Activated T-helper 1 cell treated with anti-CD3 and anti-CD28 coated beads, Interleukin-12 subunit alpha, Interleukin-12 subunit beta, Interleukin-2, Interleukin-4 antibody, amounts not matched to agents 30 ng/mL and 10 ng/mL and 1 ng/mL, durations not matched to agents 14 hours and 24 hours and 36 hours (primary cell): ENCODE data around the gene HRH1. TPM values are rescaled to one million over a fixed set of nuclear protein-coding genes. Genes with fewer than 3 reads are reported as not detected.
"Not testable (repeated sequence)": the region's sequence is repeated elsewhere in the genome, so short reads cannot be mapped to it uniquely, and the experiment has no call there.

Source experiments
- DNase-seq: peaks from one replicate; pipeline ENCODE4 v3.0.0; 2021; ENCODE audit warnings: low spot score
- H3K27ac Mint-ChIP-seq: one replicate; pipeline ENCODE4 v1.8.0; 2021; ENCODE audit warnings: mild to moderate bottlenecking, mixed read lengths
- H3K27me3 Mint-ChIP-seq: one replicate; pipeline ENCODE4 v1.8.0; 2022; ENCODE audit warnings: mild to moderate bottlenecking, moderate library complexity, mixed read lengths; ENCODE audit not compliant: insufficient read depth
- H3K36me3 Mint-ChIP-seq: one replicate; pipeline ENCODE4 v1.8.0; 2021; ENCODE audit warnings: low read depth, mixed read lengths
- H3K4me1 Mint-ChIP-seq: one replicate; pipeline ENCODE4 v1.8.0; 2021; ENCODE audit warnings: low read depth, mixed read lengths
- H3K4me3 Mint-ChIP-seq: one replicate; pipeline ENCODE4 v1.8.0; 2021; ENCODE audit warnings: mild to moderate bottlenecking, moderate library complexity, mixed read lengths
- H3K9me3 Mint-ChIP-seq: one replicate; pipeline ENCODE4 v1.8.0; 2021; ENCODE audit warnings: mixed read lengths
- intact Hi-C: fragments of 100-400 bp; cut with micrococcal nuclease; formaldehyde crosslinking; loops from one replicate; pipeline ENCODE4 v1.15.1; 2024
- total RNA-seq: library from RNA; stranded (reverse); gene quantifications from 2 replicates; pipeline ENCODE4 v1.2.3, GENCODE V29; 2022

Gene HRH1
- total RNA-seq, 1 donor from 2014 or later: 0.21 TPM

DNA sequence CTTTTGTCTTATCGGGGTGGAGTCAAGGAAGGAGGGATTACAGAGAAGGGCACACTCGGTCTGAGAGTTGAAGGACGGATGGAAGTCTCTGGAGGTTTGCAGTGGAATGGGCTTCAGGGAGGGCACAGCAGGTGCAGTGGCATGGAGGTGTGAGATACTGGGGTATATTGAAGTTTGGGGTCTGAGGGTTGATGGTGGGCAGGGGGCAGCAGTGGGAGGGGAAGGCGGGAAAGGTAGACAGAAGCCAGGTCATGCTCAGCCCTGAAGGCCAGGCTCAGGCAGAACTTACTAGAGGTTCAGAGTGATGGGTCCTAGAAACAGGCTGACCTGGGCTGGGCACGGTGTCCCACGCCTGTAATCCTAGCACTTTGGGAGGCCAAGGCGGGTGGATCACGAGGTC, 52.7 kb downstream of the HRH1 start:
- H3K4me3 Mint-ChIP-seq: no peak overlapping the region
- intact Hi-C loops: loop anchor here (10.0 kb wide), 1 partner anchor 142 kb away; no protein-coding TSS in a partner anchor
- H3K27me3 Mint-ChIP-seq: peaks cover 23% of the 10 kb centered on the region
- H3K4me1 Mint-ChIP-seq: no peaks in the 10 kb centered on the region
- H3K9me3 Mint-ChIP-seq: no peaks in the 10 kb centered on the region
- H3K27ac Mint-ChIP-seq: no peak overlapping the region
- DNase-seq: no peak
- H3K36me3 Mint-ChIP-seq: no peaks in the 10 kb centered on the region

GRCh38 chr3:11211531-11212298, 57.4 kb downstream of the HRH1 start:
- peaks cover 28% of the 10 kb centered on the region for H3K27me3 Mint-ChIP-seq
- no peaks in the 10 kb centered on the region for H3K36me3 Mint-ChIP-seq
- no peaks in the 10 kb centered on the region for H3K9me3 Mint-ChIP-seq
- H3K27ac Mint-ChIP-seq: no peak overlapping the region
- no peak overlapping the region for H3K4me3 Mint-ChIP-seq
- DNase-seq: no peak
- H3K4me1 Mint-ChIP-seq: no peaks in the 10 kb centered on the region
- intact Hi-C loops: no loop called here

DNA sequence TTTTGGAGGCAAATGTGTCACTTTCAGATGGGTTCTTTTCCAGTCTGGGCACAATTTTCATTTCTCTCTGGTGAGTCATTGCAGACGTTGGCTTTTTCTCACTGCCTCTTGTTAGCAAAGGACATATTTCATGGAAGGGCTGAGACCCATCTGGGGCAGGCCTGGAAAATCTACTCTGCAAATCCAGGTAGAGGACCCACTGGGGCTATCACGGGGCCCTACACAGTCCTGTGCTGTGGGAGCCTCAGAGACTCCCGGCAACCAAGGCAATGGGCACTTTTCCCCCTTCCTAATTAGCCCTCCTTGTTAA, 58.0 kb downstream of the HRH1 start:
- no peak for DNase-seq
- Mint-ChIP-seq H3K9me3 (no peaks in the 10 kb centered on the region), H3K27me3 (peaks cover 28% of the 10 kb centered on the region), H3K36me3 (no peaks in the 10 kb centered on the region), H3K27ac (no peak overlapping the region), H3K4me3 (no peak overlapping the region), H3K4me1 (no peaks in the 10 kb centered on the region)
- intact Hi-C loops: no loop called here

- Mint-ChIP-seq H3K27me3 (peaks cover 28% of the 10 kb centered on the region), H3K27ac (no peak overlapping the region), H3K4me1 (no peaks in the 10 kb centered on the region), H3K4me3 (no peak overlapping the region), H3K36me3 (no peaks in the 10 kb centered on the region), H3K9me3 (no peaks in the 10 kb centered on the region)
- no peak for DNase-seq
- intact Hi-C loops: no loop called here
These were observed 58.5 kb downstream of the HRH1 start for GRCh38 chr3:11212784-11213183.

DNA sequence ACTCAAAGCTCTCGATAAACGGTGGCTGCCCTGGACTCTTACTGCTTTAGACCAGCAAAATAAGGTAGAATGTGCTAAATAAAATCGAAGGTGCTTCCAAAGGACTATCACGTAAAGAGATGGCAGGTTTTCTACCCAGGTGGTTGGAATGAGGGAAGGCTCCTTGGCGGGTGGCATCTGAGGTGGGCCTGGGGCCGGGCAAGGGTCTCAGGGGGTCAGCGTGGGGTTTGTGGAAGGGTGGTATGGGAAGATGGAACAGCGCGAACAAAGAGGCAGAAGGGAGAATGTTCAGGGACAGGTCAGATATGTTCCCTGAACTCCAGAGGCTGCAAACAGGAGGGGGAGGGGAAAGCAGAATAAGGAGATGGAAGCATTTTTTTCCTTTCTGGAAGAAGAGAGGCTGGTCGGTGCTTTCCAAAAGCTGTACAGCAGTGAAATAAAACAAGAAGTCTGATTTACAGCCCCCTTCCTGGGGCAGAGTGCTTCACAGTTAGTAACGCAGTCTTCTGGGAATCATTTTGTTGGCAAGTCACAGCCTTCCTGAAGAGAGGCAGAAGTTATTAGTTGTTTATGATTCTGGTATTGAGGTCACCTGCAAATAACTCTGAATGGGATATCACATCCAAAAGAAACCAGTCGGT, 59.6 kb downstream of the HRH1 start:
- Mint-ChIP-seq H3K27ac (no peak overlapping the region), H3K27me3 (peaks cover 22% of the 10 kb centered on the region), H3K4me3 (no peak overlapping the region), H3K9me3 (no peaks in the 10 kb centered on the region), H3K36me3 (no peaks in the 10 kb centered on the region), H3K4me1 (no peaks in the 10 kb centered on the region)
- intact Hi-C loops: no loop called here
- no peak for DNase-seq

DNA sequence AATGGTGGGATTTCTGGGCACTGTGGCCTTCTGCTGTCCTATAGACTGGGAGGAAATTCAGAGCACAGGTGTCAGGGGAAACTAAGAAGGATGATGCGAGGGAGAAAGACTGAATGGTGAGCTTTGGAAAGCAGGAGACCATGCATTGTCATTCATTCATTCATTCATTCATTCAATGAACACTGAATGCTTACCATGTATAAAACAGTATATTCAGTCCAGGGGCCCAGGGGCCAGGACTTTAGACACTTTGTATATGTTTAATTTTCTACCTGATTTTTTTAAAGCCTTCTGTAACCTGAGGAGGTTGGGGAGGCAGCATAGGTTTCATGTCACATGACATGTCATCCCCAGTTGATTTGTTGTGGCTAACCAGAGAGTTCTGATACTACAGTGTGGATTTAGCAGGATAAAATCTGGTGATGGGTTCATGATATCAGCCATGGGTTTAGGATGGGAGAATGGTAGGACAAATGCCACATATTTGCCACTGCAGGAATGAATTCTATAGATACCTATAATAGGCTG, 60.2 kb downstream of the HRH1 start:
- intact Hi-C loops: no loop called here
- no peak for DNase-seq
- no peaks in the 10 kb centered on the region for H3K36me3 Mint-ChIP-seq
- H3K27me3 Mint-ChIP-seq: peaks cover 22% of the 10 kb centered on the region
- H3K27ac Mint-ChIP-seq: no peak overlapping the region
- H3K4me1 Mint-ChIP-seq: no peaks in the 10 kb centered on the region
- no peaks in the 10 kb centered on the region for H3K9me3 Mint-ChIP-seq
- no peak overlapping the region for H3K4me3 Mint-ChIP-seq

GRCh38 chr3:11217370-11217769, 63.1 kb downstream of the HRH1 start:
- intact Hi-C loops, H3K4me1 Mint-ChIP-seq, H3K4me3 Mint-ChIP-seq, H3K36me3 Mint-ChIP-seq, DNase-seq, H3K9me3 Mint-ChIP-seq, H3K27ac Mint-ChIP-seq: not testable (repeated sequence)
- peaks cover 17% of the 10 kb centered on the region for H3K27me3 Mint-ChIP-seq

DNA sequence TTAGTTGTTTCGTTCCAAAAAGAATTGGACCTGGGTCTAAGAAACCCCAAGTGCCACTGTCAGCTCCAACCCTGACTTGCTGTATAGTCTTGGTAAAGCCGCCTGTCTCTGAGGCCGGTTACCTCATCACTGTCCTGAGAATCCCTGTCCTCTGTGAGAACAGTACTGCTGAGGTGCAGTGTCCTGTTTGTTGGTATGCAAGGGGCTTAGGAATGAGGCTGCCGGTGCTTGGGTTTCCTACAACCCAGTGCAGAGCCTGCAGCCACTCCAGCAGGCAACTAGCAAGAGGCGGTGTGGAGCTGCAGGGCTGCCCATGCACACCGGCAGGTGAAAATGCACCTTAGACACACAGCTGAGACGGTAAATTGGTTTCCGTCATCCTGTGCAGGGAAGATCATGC, 65.9 kb downstream of the HRH1 start:
- Mint-ChIP-seq H3K4me1 (no peaks in the 10 kb centered on the region), H3K36me3 (no peaks in the 10 kb centered on the region), H3K4me3 (no peak overlapping the region), H3K27me3 (peaks cover 11% of the 10 kb centered on the region), H3K9me3 (no peaks in the 10 kb centered on the region), H3K27ac (no peak overlapping the region)
- DNase-seq: no peak
- intact Hi-C loops: no loop called here

DNA sequence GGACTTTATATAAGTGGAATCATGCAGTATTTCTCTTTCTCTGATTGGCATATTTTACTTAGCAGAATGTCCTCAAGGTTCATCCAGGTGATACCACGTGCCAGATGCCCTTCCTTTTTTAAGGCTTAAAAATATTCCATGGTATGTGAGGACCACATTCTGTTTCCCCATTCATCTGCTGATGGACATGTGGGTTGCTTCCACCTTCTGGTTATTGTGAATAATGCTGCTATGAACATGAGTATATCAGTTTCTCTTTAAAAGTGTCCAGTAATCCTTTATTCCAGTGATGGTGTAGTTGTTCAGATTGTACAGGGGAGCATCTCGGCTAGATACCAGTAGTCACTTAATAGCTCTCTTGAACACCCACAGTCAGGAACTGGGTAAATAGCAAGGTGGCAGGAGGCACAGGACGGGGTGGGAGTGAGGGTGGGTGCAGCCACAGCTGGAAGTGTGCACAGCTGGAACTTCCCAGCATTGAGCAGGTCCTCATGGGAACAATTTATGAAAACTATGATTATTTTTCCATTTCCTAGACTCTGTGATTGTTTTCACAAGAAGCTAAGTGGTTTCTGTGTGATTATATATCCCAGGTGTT, 67.6 kb downstream of the HRH1 start:
- Mint-ChIP-seq H3K27me3 (peaks cover 4% of the 10 kb centered on the region), H3K27ac (no peak overlapping the region), H3K4me1 (peaks cover 5% of the 10 kb centered on the region), H3K4me3 (no peak overlapping the region), H3K36me3 (no peaks in the 10 kb centered on the region), H3K9me3 (no peaks in the 10 kb centered on the region)
- intact Hi-C loops: no loop called here
- no peak for DNase-seq

DNA sequence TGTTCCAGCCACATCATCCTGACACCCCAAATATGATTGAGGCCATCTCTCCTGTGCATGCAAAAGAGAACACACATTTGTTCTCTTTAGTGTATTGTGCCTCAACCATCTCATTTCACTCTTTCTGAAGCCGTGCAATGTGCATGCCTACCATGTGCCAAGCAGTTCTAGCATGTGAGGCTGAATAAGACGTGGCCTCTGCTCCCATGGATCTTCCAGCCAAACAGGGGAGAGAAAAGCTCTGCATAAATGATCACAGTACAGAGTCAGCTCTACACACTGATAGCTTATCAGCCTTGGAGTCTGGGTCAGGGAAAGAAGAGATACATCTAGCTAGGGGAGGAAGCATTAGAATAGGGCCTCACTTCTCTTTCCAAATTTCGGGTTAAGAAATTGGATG, 69.7 kb downstream of the HRH1 start:
- Mint-ChIP-seq H3K27ac (no peak overlapping the region), H3K4me3 (no peak overlapping the region), H3K36me3 (no peaks in the 10 kb centered on the region), H3K9me3 (no peaks in the 10 kb centered on the region), H3K27me3 (peaks cover 4% of the 10 kb centered on the region), H3K4me1 (peaks cover 5% of the 10 kb centered on the region)
- no peak for DNase-seq
- intact Hi-C loops: no loop called here

GRCh38 chr3:11224870-11225229, 70.6 kb downstream of the HRH1 start:
- Mint-ChIP-seq H3K4me1 (peaks cover 5% of the 10 kb centered on the region), H3K27me3 (no peaks in the 10 kb centered on the region), H3K4me3 (no peak overlapping the region), H3K36me3 (no peaks in the 10 kb centered on the region), H3K9me3 (no peaks in the 10 kb centered on the region), H3K27ac (no peak overlapping the region)
- DNase-seq: no peak
- intact Hi-C loops: no loop called here

DNA sequence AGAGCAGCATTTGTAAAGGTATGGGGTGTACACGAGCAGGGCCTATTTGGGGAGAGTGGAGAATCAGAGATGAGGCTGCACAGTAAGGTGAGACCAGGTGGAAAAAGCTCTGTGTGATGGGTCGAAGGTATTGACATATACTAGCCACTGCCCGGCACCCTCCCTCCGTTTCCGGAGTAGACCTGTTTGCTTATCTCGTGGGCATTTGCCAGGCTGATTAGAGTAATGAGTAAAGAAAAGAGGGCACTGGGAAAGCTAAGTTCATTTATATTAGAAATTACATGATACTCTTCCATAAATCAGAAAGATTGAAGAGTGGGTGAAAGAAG, 71.7 kb downstream of the HRH1 start:
- DNase-seq: no peak
- intact Hi-C loops: no loop called here
- H3K4me1 Mint-ChIP-seq: peaks cover 5% of the 10 kb centered on the region
- H3K9me3 Mint-ChIP-seq: no peaks in the 10 kb centered on the region
- peak overlapping the region; percentile 30 for H3K27ac Mint-ChIP-seq
- H3K27me3 Mint-ChIP-seq: no peaks in the 10 kb centered on the region
- H3K4me3 Mint-ChIP-seq: no peak overlapping the region
- H3K36me3 Mint-ChIP-seq: no peaks in the 10 kb centered on the region

DNA sequence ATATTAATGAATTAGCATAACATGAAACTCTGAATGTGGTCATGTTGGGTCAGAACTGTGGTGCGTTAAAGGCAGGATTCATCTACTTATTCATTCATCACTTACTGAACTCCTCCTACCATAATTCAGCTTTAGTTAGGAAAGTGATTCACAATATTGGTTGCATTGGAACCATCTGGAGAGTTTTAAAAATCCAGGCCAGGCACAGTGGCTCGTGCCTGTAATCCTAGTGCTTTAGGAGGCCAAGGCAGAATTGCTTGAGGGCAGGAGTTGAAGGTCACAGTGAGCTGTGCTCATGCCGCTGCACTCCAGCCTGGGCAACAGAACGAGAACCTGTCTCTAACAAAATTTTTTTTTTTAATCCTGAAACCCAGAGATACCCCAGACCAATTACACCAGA, 73.7 kb downstream of the HRH1 start:
- Mint-ChIP-seq H3K27ac (no peak overlapping the region), H3K9me3 (no peaks in the 10 kb centered on the region), H3K36me3 (no peaks in the 10 kb centered on the region), H3K4me1 (peaks cover 5% of the 10 kb centered on the region), H3K4me3 (no peak overlapping the region), H3K27me3 (peaks cover 13% of the 10 kb centered on the region)
- no peak for DNase-seq
- intact Hi-C loops: no loop called here
